Stimulated activated CD4-positive, alpha-beta T cell treated with anti-CD3 and anti-CD28 coated beads, TNF-alpha, amount 100 ng/mL, for 1 hour (primary cell): ENCODE data around the gene GAPT.
"Not testable (repeated sequence)": the region's sequence is repeated elsewhere in the genome, so short reads cannot be mapped to it uniquely, and the experiment has no call there.

ENCODE experiments used
- DNase-seq, 3 donors: peaks; one replicate each; pipeline ENCODE4 v3.0.0-alpha.2; 2020; ENCODE audit warnings: low read depth in 3 of 3, low spot score in 1 of 3

Gene GAPT

GRCh38 chr5:58503390-58504046 is 12.3 kb downstream of the GAPT start:
- DNase-seq: no peak

- no peak for DNase-seq
Measured at GRCh38 chr5:58504766-58505165, 13.5 kb downstream of the GAPT start.

GRCh38 chr5:58505502-58505901 is 14.3 kb downstream of the GAPT start:
- no peak for DNase-seq

- no peak for DNase-seq
Measured at GRCh38 chr5:58505971-58506640, 14.9 kb downstream of the GAPT start.

- DNase-seq: no peak
Measured at GRCh38 chr5:58507715-58508114, 16.5 kb downstream of the GAPT start.

GRCh38 chr5:58517198-58517597 is 26.0 kb downstream of the GAPT start:
- no peak for DNase-seq

GRCh38 chr5:58523956-58524355 is 32.7 kb downstream of the GAPT start:
- DNase-seq: no peak

- DNase-seq: no peak
Measured at GRCh38 chr5:58524571-58524970, 33.3 kb downstream of the GAPT start.

GRCh38 chr5:58530942-58531490 is 39.8 kb downstream of the GAPT start:
- DNase-seq: no peak

- not testable (repeated sequence) for DNase-seq
Measured at GRCh38 chr5:58541935-58542334, 50.7 kb downstream of the GAPT start.

- DNase-seq: no peak
Measured at GRCh38 chr5:58542709-58543108, 51.5 kb downstream of the GAPT start.

GRCh38 chr5:58543723-58544122 is 52.5 kb downstream of the GAPT start:
- no peak for DNase-seq

- DNase-seq: no peak
Measured at GRCh38 chr5:58544195-58544594, 53.0 kb downstream of the GAPT start.

GRCh38 chr5:58544926-58545325 is 53.7 kb downstream of the GAPT start:
- DNase-seq: no peak

GRCh38 chr5:58545912-58546311 is 54.7 kb downstream of the GAPT start:
- DNase-seq: no peak
